Natural killer cell treated with Interleukin-12 subunit alpha and Interleukin-12 subunit beta and Interleukin-15 and Interleukin-18, amount 100 ng/mL, for 72 hours (primary cell): ENCODE measurements around the gene ZNF480. TPM values are rescaled to one million over a fixed set of nuclear protein-coding genes. Genes with fewer than 3 reads are reported as not detected.

Experiments used
- ATAC-seq, 2 donors: fragments of 150-1000 bp; cut with Tn5 transposase in 1 of 2; sonication (Bioruptor Pico), chemical (Tn5 transposase) in 1 of 2; 2 replicates each; pipeline ENCODE4 v1.10.0; 2021
- DNase-seq: peaks from one replicate; pipeline ENCODE4 v3.0.0; 2022; ENCODE audit warnings: low spot score
- H3K27ac Mint-ChIP-seq, 2 donors: 1 replicate in 1 of 2; 2 replicates in 1 of 2; pipeline ENCODE4 v1.8.0; 2022; ENCODE audit warnings: mixed read lengths in 2 of 2, mild to moderate bottlenecking in 1 of 2, moderate library complexity in 1 of 2
- H3K27me3 Mint-ChIP-seq, 2 donors: 1 replicate in 1 of 2; 2 replicates in 1 of 2; pipeline ENCODE4 v1.8.0; 2022; ENCODE audit warnings: mixed read lengths in 2 of 2
- H3K36me3 Mint-ChIP-seq: one replicate; pipeline ENCODE4 v1.8.0; 2022; ENCODE audit warnings: mixed read lengths
- H3K4me1 Mint-ChIP-seq, 2 donors: 1 replicate in 1 of 2; 2 replicates in 1 of 2; pipeline ENCODE4 v1.8.0; 2022; ENCODE audit warnings: low read depth in 2 of 2, mixed read lengths in 2 of 2, mild to moderate bottlenecking in 1 of 2
- H3K4me3 Mint-ChIP-seq: one replicate; pipeline ENCODE4 v1.8.0; 2022; ENCODE audit warnings: mixed read lengths
- H3K9me3 Mint-ChIP-seq: 2 replicates; pipeline ENCODE4 v1.8.0; 2022; ENCODE audit warnings: mixed read lengths
- total RNA-seq, 2 donors: library from RNA; stranded (reverse); gene quantifications; one replicate each; pipeline ENCODE4 v1.2.3, GENCODE V29; 2022

ZNF480 gene
- total RNA-seq, 2 donors from 2014 or later: 7.0 to 11.2 TPM

DNA sequence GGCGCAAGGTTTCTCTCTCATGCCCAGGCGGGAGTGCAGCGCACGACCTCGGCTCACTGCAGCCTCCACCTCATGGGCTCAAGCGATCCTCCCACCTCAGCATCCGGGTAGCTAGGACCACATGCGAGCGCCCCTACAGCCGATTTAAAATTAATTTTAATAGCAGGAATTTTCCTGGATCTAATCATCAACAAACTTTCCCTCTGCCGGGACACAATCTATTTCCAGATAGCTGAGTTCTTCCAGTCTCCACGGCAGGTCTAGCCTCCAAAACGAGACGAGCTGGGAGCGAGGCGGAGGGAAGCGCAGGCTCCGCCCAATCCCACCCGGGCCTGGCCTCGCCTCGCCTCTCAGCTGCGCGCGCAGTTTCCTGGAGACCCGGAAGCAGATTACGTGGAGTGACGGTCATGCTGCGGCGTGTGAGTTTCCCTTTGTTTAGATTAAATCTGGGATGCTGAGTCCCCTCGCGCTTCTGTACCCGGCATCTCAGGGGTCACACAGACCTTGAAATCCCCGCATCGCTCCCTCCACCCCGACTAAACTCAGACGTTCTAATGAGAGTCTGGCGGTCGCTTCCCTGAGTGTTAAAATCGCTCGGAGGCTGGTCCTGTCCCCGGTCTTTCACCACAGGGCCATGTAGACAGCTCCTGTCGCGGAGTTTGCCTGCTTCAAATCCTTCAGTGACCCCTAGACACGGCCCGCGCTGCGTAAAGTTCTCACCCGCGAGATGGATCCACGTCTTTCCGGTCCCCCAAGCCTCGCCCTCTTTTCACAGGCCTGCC lies 72.8 kb downstream of the ZNF480 start, which contains the start of gene ZNF880:
Gene ZNF880, plus strand, starts transcription at position 365 of the 782 bp plus-strand sequence. Its CDS starts 43 bp downstream, at position 408.
- peaks cover 9 to 10% of the 10 kb centered on the region in 2 donors for H3K4me1 Mint-ChIP-seq
- peak within 1 kb of the TSS; percentile 97 for H3K4me3 Mint-ChIP-seq
- H3K27ac Mint-ChIP-seq: peak within 1 kb of the TSS; percentile 97
- H3K27me3 Mint-ChIP-seq: no peaks in the 10 kb centered on the region
- ATAC-seq: peak; percentile 99 to 100
- DNase-seq: peak; percentile 93
- peaks cover 14% of the 10 kb centered on the region for H3K9me3 Mint-ChIP-seq
- H3K36me3 Mint-ChIP-seq: peaks cover 54% of the 10 kb centered on the region

GRCh38 chr19:52370341-52370710 lies 73.4 kb downstream of the ZNF480 start:
- H3K4me1 Mint-ChIP-seq: peaks cover 9 to 10% of the 10 kb centered on the region in 2 donors
- peaks cover 57% of the 10 kb centered on the region for H3K36me3 Mint-ChIP-seq
- no peaks in the 10 kb centered on the region for H3K27me3 Mint-ChIP-seq
- H3K27ac Mint-ChIP-seq: peak overlapping the region; percentile 97
- ATAC-seq: no peak
- peaks cover 17% of the 10 kb centered on the region for H3K9me3 Mint-ChIP-seq
- H3K4me3 Mint-ChIP-seq: peak overlapping the region; percentile 97
- no peak for DNase-seq

Other genes with a start within 250 kb of the ZNF480 start
- 10 to 100 TPM; 14.6 to 22.5 TPM for gene ZNF432, start 248.3 kb upstream of the ZNF480 start, total RNA-seq
- gene ZNF841, start 201.4 kb upstream of the ZNF480 start, total RNA-seq: 10 to 100 TPM; 36.5 to 43.0 TPM
- 1 to 10 TPM; 4.8 to 7.8 TPM for gene ZNF616, start 157.2 kb upstream of the ZNF480 start, total RNA-seq
- gene ZNF836, start 125.5 kb upstream of the ZNF480 start, total RNA-seq: 10 to 100 TPM in 1 of 2 donors, 1 to 10 TPM in 1; 8.3 to 12.9 TPM
- 100 to 1,000 TPM; 241 to 252 TPM for gene PPP2R1A, start 107.1 kb upstream of the ZNF480 start, total RNA-seq
- 10 to 100 TPM; 13.3 to 18.1 TPM for gene ZNF766, start 27.6 kb upstream of the ZNF480 start, total RNA-seq
- under 1 TPM; 0.36 to 0.74 TPM for gene ZNF610, start 39.1 kb downstream of the ZNF480 start, total RNA-seq
- gene ZNF880, start 72.8 kb downstream of the ZNF480 start, total RNA-seq: 10 to 100 TPM in 1 of 2 donors, 1 to 10 TPM in 1; 6.1 to 13.7 TPM
- 10 to 100 TPM in 1 of 2 donors, 1 to 10 TPM in 1; 8.3 to 12.6 TPM for gene ZNF528, start 100.7 kb downstream of the ZNF480 start, total RNA-seq
- gene ZNF534, start 132.0 kb downstream of the ZNF480 start, total RNA-seq: not detected
- gene ZNF578, start 156.4 kb downstream of the ZNF480 start, total RNA-seq: 1 to 10 TPM in 1 of 2 donors, under 1 TPM in 1; 1.00 to 1.1 TPM
- 10 to 100 TPM; 34.6 to 42.5 TPM for gene ZNF808, start 230.5 kb downstream of the ZNF480 start, total RNA-seq